IPS-NIHi11 (cell line): ENCODE data around the gene TRAPPC1.

Experiments used
- DNase-seq: peaks from one replicate; pipeline ENCODE4 v3.0.0; 2012; ENCODE audit warnings: mixed read lengths, low spot score

TRAPPC1 gene

DNA sequence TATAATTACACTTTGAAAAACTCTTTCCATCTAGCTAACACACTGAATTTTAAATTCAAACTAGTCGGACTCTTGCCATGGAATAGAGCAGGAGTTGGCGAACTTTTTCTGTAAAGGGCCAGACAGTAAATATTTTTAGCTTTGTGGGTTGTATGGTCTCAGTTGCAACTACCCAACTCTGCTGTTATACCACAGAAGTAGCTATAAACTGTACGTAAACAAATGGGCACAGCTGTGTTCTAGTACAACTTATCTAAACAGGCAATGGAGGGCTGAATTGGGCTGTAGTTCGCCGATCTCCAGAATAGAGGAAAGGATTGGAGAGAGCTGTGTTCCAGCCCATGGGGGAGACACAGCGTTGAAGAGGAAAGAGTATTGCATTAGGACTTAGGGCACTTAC lies 9.0 kb upstream of the TRAPPC1 start:
- DNase-seq: no peak

DNA sequence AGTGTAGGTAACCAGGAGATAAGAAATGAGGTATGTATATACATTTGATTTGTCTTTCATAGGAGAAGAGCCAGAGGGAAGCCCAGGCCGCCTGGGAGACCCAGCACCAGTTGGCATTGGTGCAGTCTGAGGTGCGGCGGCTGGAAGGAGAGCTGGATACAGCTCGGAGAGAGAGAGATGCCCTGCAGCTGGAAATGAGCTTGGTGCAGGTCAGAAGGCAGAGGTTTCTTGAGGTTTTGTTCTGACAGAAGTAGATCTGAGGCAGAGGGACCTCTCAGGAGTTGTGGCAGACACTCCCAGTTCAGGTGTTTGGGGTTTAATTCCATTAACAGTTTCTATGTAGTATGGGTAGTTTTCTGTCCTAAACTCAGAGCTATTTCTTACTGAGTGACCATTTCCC lies 8.3 kb upstream of the TRAPPC1 start:
- DNase-seq: no peak

DNA sequence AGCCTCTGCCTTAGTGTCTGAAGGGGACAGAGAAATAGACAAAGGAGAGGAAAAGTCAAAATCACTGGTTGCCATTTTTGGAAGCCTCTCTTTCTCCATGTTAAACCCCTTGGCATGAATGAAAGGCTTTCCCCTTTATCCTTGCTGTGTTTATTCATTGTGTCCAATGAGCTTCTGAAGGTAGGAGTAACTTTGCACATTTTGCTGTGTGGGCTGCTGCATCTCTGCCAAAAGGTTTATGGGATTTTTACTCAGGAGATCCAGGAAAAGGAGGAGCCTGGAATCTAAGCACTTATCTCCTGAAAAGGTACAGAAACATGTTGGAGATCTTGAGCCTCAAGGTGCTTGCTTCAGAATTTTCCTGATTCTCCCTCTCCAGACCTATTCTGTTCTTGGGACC lies 4.1 kb upstream of the TRAPPC1 start:
- no peak for DNase-seq

DNA sequence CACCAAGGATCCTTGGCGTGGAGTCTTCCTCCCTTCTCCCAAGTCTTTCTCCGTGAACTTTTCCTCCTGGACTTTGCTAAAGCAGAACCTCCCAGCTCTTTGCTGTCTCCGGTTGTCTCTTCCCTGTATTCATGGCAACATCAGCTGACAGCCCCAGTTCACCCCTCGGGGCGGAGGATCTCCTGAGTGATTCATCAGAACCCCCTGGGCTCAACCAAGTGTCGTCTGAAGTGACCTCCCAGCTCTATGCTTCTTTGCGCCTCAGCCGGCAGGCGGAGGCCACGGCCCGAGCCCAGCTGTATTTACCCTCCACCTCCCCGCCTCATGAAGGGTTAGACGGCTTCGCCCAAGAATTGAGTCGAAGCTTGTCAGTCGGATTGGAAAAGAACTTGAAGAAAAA lies 1.2 kb upstream of the TRAPPC1 start:
- DNase-seq: peak; percentile 70

GRCh38 chr17:7932483-7932891 lies 741 bp upstream of the TRAPPC1 start:
- peak; percentile 57 for DNase-seq

- no peak for DNase-seq
Measured at GRCh38 chr17:7930841-7931631, 710 bp downstream of the TRAPPC1 start.

DNA sequence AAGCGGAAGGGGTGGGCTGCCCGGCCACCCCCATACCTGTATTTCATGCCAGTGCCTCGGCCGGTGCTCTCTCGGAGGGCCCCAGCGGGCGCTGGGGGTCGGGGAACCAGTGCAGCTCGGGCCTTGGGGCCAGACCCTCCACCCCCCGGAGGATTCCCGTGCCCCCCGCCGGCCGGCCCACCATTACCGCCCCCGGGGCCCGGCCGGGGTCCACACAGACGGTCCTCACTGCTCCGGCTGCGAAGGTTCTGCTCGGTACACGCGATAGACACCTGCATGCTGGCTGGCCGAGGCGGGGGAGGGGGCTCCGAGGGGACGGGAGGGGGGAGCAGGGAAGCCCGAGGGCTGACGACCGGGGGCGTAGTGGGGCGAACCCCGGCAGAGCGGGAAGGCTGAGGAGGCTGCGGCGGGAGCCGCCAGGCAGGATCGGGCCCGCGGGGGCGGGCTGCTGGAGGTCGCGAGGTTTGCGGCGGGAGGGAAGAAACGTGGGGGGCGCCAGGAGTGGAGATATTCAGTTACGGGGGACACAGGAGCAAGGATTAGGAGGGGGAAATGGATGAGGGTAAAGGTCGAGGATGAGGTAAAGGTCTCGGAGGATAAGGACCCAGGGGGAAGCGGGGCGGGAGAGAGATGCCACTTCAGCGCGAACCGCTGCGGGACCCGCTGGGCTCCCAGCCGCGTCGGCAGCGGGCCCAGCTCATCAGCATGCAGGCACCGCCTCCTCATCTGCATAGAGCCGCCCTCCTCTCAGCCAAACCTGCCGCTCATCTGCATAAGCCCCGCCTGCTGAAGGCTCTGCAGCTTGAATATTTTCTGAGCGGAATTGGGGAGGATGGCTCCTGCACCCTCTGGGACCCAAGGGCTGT lies 2.4 kb downstream of the TRAPPC1 start, which contains the start of gene KCNAB3:
Gene KCNAB3 (minus strand): TSS at position 699 of the 866 bp plus-strand sequence. CDS start 421 bp downstream, at position 278.
- DNase-seq: peak; percentile 91

DNA sequence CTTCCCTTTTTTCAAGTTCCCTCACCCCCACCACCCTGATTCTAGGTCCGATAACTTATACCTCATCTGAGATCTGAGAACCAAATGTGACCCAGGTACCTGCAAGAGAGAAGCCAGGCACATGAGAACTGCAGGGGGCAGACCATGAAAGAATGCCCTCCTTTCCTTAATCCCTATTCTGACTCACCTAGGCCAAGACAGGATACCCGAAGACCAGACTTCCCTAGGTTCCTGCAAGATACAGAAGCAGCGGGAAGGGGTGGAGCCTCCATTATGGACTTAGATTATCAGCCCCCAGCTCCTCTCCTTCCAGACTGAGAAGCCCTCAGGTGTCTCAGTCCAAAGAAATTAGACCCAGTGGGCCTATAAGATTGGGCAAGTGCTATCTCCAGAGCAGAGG lies 4.2 kb downstream of the TRAPPC1 start:
- no peak for DNase-seq

GRCh38 chr17:7922845-7923628 lies 8.7 kb downstream of the TRAPPC1 start:
- DNase-seq: peak; percentile 88

DNA sequence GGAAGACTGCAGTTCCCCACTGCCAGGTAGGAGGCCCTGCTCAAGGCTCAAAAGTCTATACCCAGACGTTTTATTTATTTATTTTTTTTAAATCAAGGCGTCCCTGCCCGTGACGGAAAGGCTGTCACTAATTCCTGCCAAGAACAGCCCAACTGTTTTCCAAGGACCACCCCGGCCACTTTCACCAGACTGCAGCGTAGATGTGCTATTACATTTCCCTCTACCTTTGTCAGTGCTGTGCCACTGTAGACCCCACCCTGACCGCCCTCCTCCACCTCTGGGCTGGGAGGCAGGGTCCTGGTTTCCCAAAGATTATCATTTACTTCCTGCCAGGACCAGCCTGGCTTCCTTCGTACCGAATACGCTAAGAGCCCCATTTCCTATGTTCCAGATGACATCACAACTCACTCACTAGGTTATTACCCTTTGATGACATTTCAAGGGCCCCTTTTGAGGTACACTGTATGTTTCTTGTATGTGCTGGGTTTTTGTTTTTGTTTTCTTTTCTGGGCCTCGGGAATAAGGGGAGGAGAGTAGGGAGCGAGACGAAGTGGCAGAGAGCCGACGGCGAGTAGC lies 9.4 kb downstream of the TRAPPC1 start:
- no peak for DNase-seq

- DNase-seq: no peak
Measured at GRCh38 chr17:7916808-7917207, 14.9 kb downstream of the TRAPPC1 start.

GRCh38 chr17:7916385-7916682 lies 15.4 kb downstream of the TRAPPC1 start:
- no peak for DNase-seq

DNA sequence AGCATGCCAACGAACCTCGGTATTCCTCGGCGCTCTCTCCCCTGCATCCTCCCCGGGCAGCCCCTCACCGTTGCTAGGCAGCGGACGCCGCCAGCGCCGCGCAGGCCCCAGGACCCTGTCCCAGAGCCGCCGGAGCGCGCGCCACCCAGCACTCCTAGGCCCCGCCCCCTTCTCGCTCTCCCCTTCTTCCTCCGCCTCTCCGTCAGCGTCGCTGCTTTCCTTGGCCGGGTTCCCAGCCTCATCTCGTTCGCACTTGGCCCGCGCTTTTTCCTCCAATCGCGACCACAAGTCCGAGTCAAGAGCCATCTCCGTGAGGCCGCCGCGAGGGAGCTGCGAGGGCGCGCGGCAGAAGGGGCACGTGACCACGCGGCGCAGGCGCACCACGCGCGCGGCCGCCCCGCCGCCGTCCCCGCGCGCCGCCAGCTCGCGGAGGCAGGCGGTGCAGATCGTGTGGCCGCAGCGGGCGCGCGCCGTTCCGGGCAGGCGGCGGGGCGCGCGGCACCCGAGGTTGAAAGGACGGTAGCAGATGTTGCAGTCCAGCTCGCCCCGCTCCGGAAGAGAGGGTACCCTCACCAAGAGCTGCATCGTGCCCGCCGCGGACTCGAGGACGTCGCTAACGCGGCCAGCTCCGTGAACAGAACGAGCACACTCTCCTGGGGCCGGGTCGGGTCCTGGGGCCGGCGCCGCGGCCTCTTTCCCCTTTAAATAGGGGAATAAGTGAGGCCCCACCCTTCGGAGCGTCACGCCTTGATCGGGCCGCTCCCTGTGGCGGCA lies 15.9 kb downstream of the TRAPPC1 start, which contains the start of gene RNF227:
Gene RNF227 (minus strand): TSS at position 679 of the 774 bp plus-strand sequence. CDS start 94 bp downstream, at position 585.
- peak; percentile 85 for DNase-seq

DNA sequence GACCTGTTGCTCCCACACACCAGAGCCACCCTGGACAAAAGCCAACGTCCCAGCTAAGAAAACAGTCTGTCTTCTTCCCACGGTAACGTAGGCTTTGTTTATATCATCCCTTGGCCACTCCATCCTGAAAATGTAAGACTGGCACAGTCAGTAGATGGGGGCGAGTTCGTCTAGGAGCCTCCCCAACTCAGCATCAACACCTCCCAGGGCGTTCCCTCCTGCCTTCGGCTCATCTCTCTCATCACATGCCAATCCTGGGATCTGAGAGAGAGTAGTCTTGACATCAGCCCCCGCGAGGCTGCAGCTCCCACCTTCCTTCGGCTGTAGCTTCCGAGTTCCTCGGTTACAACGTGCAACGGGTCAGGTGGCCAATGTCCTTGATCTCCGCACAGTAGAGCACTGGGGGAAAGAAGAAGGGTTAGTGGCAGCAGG lies 16.6 kb downstream of the TRAPPC1 start:
- DNase-seq: no peak

GRCh38 chr17:7912927-7913524 lies 18.7 kb downstream of the TRAPPC1 start:
- peak; percentile 61 for DNase-seq

- no peak for DNase-seq
Measured at GRCh38 chr17:7911116-7911515, 20.6 kb downstream of the TRAPPC1 start.

DNA sequence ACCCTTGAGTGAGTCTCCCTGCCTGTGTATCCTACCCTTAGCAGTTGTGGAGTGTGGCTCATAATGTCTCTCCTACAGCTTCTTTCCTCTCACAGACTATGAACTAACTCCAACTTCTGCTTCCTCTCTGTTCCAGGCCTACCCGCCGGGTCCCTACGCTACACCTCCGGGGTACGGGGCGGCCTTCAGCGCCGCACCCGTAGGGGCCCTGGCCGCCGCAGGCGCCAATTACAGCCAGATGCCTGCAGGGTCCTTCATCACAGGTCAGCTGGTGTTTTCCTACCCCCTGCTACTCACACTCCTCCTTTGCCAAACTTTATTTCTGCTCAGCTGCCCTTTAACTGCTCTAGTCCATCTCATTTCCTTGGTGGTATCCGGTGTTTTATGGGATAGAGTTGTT lies 21.0 kb downstream of the TRAPPC1 start:
- DNase-seq: no peak

GRCh38 chr17:7910281-7910680 lies 21.5 kb downstream of the TRAPPC1 start:
- DNase-seq: no peak

GRCh38 chr17:7909089-7909488 lies 22.7 kb downstream of the TRAPPC1 start:
- no peak for DNase-seq
